GM10266 (cell line): ENCODE results near the gene TAGLN.

Experiments used
- DNase-seq: peaks from one replicate; pipeline ENCODE4 v3.0.0; 2012; ENCODE audit errors: extremely low spot score
- CTCF ChIP-seq: IDR thresholded peaks from 2 replicates; pipeline ENCODE4 v1.5.1; 2012; ENCODE audit warnings: mild to moderate bottlenecking, low read depth; ENCODE audit not compliant: control insufficient read depth, insufficient read depth; ENCODE audit errors: missing control alignments

Gene TAGLN

GRCh38 chr11:117197516-117198456 lies 1.4 kb upstream of the TAGLN start:
- no peak for DNase-seq
- TF ChIP-seq CTCF: peak; percentile 29

DNA sequence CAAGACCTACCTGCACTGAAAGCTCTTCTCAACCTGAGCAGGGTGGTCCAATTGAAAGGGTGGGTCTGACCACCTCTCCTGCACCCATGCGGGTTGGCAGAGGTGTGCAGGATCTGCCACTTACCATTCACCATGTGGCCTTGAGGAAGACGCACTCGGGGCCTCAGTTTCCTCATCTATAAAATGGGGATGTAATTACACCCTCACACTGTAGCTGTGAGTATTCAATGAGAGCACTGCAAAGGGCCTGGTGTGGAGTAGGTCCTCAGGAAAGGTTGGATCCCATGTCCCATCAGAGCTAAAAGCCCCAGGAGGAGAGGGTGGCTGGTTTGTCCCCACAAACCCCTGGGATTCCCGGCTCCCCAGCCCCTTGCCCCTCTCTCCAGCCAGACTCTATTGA lies 557 bp upstream of the TAGLN start:
- no peak for TF ChIP-seq CTCF
- no peak for DNase-seq

DNA sequence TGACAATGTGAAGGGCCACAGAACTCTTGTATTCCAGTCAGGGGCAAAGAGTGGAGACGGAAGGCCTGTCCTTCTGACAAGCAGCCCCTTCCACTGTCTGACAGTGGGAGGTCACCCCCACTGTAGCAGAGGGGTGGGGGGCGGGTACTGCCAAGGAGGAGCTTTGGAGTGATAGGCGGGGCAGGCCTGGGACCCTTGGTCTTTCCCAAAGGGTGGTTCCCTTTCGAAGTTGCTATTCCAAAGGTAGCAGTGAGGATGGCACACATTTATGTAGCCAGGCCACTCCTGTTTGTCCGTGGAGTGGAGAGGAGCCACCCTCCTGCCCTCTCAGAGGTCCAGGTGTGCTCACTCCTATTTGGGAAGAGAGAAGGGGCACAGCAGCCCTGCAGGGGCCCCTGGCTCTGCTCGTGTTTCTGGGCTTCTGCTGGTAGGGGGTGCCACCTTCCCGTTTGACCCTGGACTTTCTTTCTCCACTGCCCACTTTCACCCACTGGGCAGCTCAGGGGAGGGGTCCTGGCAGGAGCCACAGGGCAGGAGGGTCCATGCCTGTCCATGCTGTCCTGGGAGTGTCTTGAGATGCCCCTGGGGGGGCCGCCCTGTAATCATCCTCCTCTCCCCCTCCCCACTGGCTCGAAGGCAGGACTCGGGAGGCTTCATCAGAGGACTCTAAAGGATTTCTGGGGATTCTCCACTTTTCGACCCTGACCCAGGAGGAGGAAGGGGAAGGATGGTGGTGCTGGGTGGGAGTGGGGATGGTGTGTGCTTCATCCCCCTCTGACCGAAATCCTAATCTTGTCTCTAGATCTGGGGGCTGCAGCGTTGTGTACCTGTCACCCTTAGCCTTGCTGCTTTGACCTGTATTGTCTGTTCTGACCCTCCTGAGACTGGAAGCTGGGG lies 994 bp downstream of the TAGLN start:
- no peak for DNase-seq
- TF ChIP-seq CTCF: no peak

GRCh38 chr11:117200813-117201657 lies 1.9 kb downstream of the TAGLN start:
- DNase-seq: no peak
- no peak for TF ChIP-seq CTCF

GRCh38 chr11:117201658-117202305 lies 2.6 kb downstream of the TAGLN start:
- TF ChIP-seq CTCF: no peak
- no peak for DNase-seq

DNA sequence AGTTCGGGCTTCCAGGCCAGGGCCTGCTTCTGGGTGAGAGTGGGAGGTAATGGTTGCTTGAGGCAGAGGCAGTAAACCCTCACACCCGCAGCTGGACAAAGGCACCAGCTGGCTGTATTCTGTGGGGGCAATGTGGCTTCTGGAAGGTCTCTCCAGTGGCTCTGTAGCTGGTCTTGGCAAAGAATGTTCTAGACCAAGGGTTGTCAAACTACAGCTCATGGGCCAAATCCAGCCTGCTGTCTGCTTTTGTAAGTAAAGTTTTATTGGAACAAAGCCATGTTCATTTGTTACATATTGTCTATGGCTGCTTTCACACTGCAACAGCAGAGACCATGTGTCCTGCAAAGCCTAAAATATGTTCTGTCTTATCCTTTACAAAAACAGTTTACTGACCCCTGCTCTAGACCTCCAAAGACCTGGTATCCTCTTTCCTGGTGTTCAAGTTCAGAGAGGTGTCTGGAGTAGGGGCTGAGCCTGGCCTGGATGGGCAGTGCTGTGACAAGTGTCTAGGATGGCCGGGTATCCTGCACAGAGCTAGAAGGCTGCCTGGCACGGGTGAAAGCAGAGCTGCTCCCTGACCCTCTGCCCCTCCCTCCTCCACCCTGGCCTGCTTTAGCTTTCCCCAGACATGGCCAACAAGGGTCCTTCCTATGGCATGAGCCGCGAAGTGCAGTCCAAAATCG lies 3.4 kb downstream of the TAGLN start:
- DNase-seq: no peak
- no peak for TF ChIP-seq CTCF
